Measurements from ENCODE around the gene B9D1.
"Not testable (repeated sequence)": the region's sequence is repeated elsewhere in the genome, so short reads cannot be mapped to it uniquely, and the experiment has no call there.

Gene B9D1

GRCh38 chr17:19353401-19353800 lies 9.1 kb downstream of the B9D1 start:
- H3K9me3 ChIP-seq (ENCODE audit: control insufficient read depth in 2 of 2, low read length in 2 of 2); H3K4me3 ChIP-seq (ENCODE audit: low read length in 2 of 2); H3K9ac ChIP-seq (ENCODE audit: low read length in 2 of 2); H3K27ac ChIP-seq (ENCODE audit: low read length); H3K27me3 ChIP-seq (ENCODE audit: control insufficient read depth in 1 of 2, insufficient read depth in 2 of 2, low read length in 2 of 2); H3K36me3 ChIP-seq (ENCODE audit: control insufficient read depth in 2 of 2, insufficient read depth in 2 of 2, low read length in 2 of 2); H3K4me1 ChIP-seq (ENCODE audit: control insufficient read depth, insufficient read depth, low read length): not testable (repeated sequence)

- Histone ChIP-seq H3K27ac (ENCODE audit: low read length) (no peak overlapping the region), H3K4me3 (ENCODE audit: low read length in 2 of 2) (no peak overlapping the region), H3K36me3 (ENCODE audit: control insufficient read depth in 2 of 2, insufficient read depth in 2 of 2, low read length in 2 of 2) (no peaks in the 10 kb centered on the region), H3K9ac (ENCODE audit: low read length in 2 of 2) (no peak overlapping the region), H3K4me1 (ENCODE audit: control insufficient read depth, insufficient read depth, low read length) (peaks cover 28% of the 10 kb centered on the region), H3K9me3 (ENCODE audit: control insufficient read depth in 2 of 2, low read length in 2 of 2) (no peaks in the 10 kb centered on the region), H3K27me3 (ENCODE audit: control insufficient read depth in 1 of 2, insufficient read depth in 2 of 2, low read length in 2 of 2) (no peaks in the 10 kb centered on the region)
Measured at GRCh38 chr17:19348806-19349205, 13.7 kb downstream of the B9D1 start.

- Histone ChIP-seq H3K9ac (ENCODE audit: low read length in 2 of 2) (no peak overlapping the region), H3K36me3 (ENCODE audit: control insufficient read depth in 2 of 2, insufficient read depth in 2 of 2, low read length in 2 of 2) (no peaks in the 10 kb centered on the region), H3K27ac (ENCODE audit: low read length) (no peak overlapping the region), H3K9me3 (ENCODE audit: control insufficient read depth in 2 of 2, low read length in 2 of 2) (no peaks in the 10 kb centered on the region), H3K4me1 (ENCODE audit: control insufficient read depth, insufficient read depth, low read length) (peaks cover 28% of the 10 kb centered on the region), H3K4me3 (ENCODE audit: low read length in 2 of 2) (no peak overlapping the region), H3K27me3 (ENCODE audit: control insufficient read depth in 1 of 2, insufficient read depth in 2 of 2, low read length in 2 of 2) (no peaks in the 10 kb centered on the region)
Measured at GRCh38 chr17:19348081-19348650, 14.4 kb downstream of the B9D1 start.

GRCh38 chr17:19347323-19348080 lies 15.0 kb downstream of the B9D1 start:
- Histone ChIP-seq H3K27ac (ENCODE audit: low read length) (peak overlapping the region; percentile 66), H3K9me3 (ENCODE audit: control insufficient read depth in 2 of 2, low read length in 2 of 2) (no peaks in the 10 kb centered on the region), H3K4me3 (ENCODE audit: low read length in 2 of 2) (peak overlapping the region in 1 of 2 donors; percentile 15), H3K4me1 (ENCODE audit: control insufficient read depth, insufficient read depth, low read length) (peaks cover 32% of the 10 kb centered on the region), H3K36me3 (ENCODE audit: control insufficient read depth in 2 of 2, insufficient read depth in 2 of 2, low read length in 2 of 2) (no peaks in the 10 kb centered on the region), H3K27me3 (ENCODE audit: control insufficient read depth in 1 of 2, insufficient read depth in 2 of 2, low read length in 2 of 2) (no peaks in the 10 kb centered on the region), H3K9ac (ENCODE audit: low read length in 2 of 2) (peak overlapping the region in 1 of 2 donors; percentile 42)

- Histone ChIP-seq H3K27me3 (ENCODE audit: control insufficient read depth in 1 of 2, insufficient read depth in 2 of 2, low read length in 2 of 2) (no peaks in the 10 kb centered on the region), H3K4me3 (ENCODE audit: low read length in 2 of 2) (peak overlapping the region in 1 of 2 donors; percentile 15), H3K9ac (ENCODE audit: low read length in 2 of 2) (peak overlapping the region; percentile 41 to 42), H3K9me3 (ENCODE audit: control insufficient read depth in 2 of 2, low read length in 2 of 2) (no peaks in the 10 kb centered on the region), H3K36me3 (ENCODE audit: control insufficient read depth in 2 of 2, insufficient read depth in 2 of 2, low read length in 2 of 2) (no peaks in the 10 kb centered on the region), H3K4me1 (ENCODE audit: control insufficient read depth, insufficient read depth, low read length) (peaks cover 32% of the 10 kb centered on the region), H3K27ac (ENCODE audit: low read length) (peak overlapping the region; percentile 66)
Measured at GRCh38 chr17:19346351-19347255, 15.9 kb downstream of the B9D1 start.

GRCh38 chr17:19345486-19346350 lies 16.8 kb downstream of the B9D1 start:
- no peaks in the 10 kb centered on the region for H3K36me3 ChIP-seq (ENCODE audit: control insufficient read depth in 2 of 2, insufficient read depth in 2 of 2, low read length in 2 of 2)
- no peaks in the 10 kb centered on the region for H3K27me3 ChIP-seq (ENCODE audit: control insufficient read depth in 1 of 2, insufficient read depth in 2 of 2, low read length in 2 of 2)
- H3K27ac ChIP-seq (ENCODE audit: low read length), result peak overlapping the region; percentile 66
- no peaks in the 10 kb centered on the region for H3K9me3 ChIP-seq (ENCODE audit: control insufficient read depth in 2 of 2, low read length in 2 of 2)
- H3K9ac ChIP-seq (ENCODE audit: low read length in 2 of 2), result peak overlapping the region; percentile 36 to 41
- no peak overlapping the region for H3K4me3 ChIP-seq (ENCODE audit: low read length in 2 of 2)
- H3K4me1 ChIP-seq (ENCODE audit: control insufficient read depth, insufficient read depth, low read length), result peaks cover 32% of the 10 kb centered on the region

GRCh38 chr17:19345067-19345460 lies 17.5 kb downstream of the B9D1 start:
- H3K36me3 ChIP-seq (ENCODE audit: control insufficient read depth in 2 of 2, insufficient read depth in 2 of 2, low read length in 2 of 2), result no peaks in the 10 kb centered on the region
- H3K9me3 ChIP-seq (ENCODE audit: control insufficient read depth in 2 of 2, low read length in 2 of 2), result no peaks in the 10 kb centered on the region
- no peaks in the 10 kb centered on the region for H3K27me3 ChIP-seq (ENCODE audit: control insufficient read depth in 1 of 2, insufficient read depth in 2 of 2, low read length in 2 of 2)
- H3K9ac ChIP-seq (ENCODE audit: low read length in 2 of 2), result no peak overlapping the region
- H3K27ac ChIP-seq (ENCODE audit: low read length), result no peak overlapping the region
- peaks cover 32% of the 10 kb centered on the region for H3K4me1 ChIP-seq (ENCODE audit: control insufficient read depth, insufficient read depth, low read length)
- H3K4me3 ChIP-seq (ENCODE audit: low read length in 2 of 2), result no peak overlapping the region

- Histone ChIP-seq H3K9me3 (ENCODE audit: control insufficient read depth in 2 of 2, low read length in 2 of 2) (no peaks in the 10 kb centered on the region), H3K9ac (ENCODE audit: low read length in 2 of 2) (no peak overlapping the region), H3K27ac (ENCODE audit: low read length) (no peak overlapping the region), H3K36me3 (ENCODE audit: control insufficient read depth in 2 of 2, insufficient read depth in 2 of 2, low read length in 2 of 2) (no peaks in the 10 kb centered on the region), H3K27me3 (ENCODE audit: control insufficient read depth in 1 of 2, insufficient read depth in 2 of 2, low read length in 2 of 2) (no peaks in the 10 kb centered on the region), H3K4me3 (ENCODE audit: low read length in 2 of 2) (no peak overlapping the region), H3K4me1 (ENCODE audit: control insufficient read depth, insufficient read depth, low read length) (peaks cover 32% of the 10 kb centered on the region)
Measured at GRCh38 chr17:19344311-19345066, 18.0 kb downstream of the B9D1 start.

- H3K9ac ChIP-seq (ENCODE audit: low read length in 2 of 2), result no peak overlapping the region
- no peaks in the 10 kb centered on the region for H3K27me3 ChIP-seq (ENCODE audit: control insufficient read depth in 1 of 2, insufficient read depth in 2 of 2, low read length in 2 of 2)
- no peak overlapping the region for H3K27ac ChIP-seq (ENCODE audit: low read length)
- H3K9me3 ChIP-seq (ENCODE audit: control insufficient read depth in 2 of 2, low read length in 2 of 2), result no peaks in the 10 kb centered on the region
- H3K4me3 ChIP-seq (ENCODE audit: low read length in 2 of 2), result no peak overlapping the region
- H3K4me1 ChIP-seq (ENCODE audit: control insufficient read depth, insufficient read depth, low read length), result peaks cover 32% of the 10 kb centered on the region
- no peaks in the 10 kb centered on the region for H3K36me3 ChIP-seq (ENCODE audit: control insufficient read depth in 2 of 2, insufficient read depth in 2 of 2, low read length in 2 of 2)
Measured at GRCh38 chr17:19343671-19344151, 18.8 kb downstream of the B9D1 start.
